ENCODE data around the gene THRAP3. TPM values are rescaled to one million over a fixed set of nuclear protein-coding genes. Genes with fewer than 3 reads are reported as not detected.

Gene THRAP3
- polyA plus RNA-seq, 1 of the 3 experiments (the other 2 are of a cell fraction), result 33.7 TPM

- ChIA-PET CTCF (interaction anchor here (1.2 to 2.4 kb wide), 3 partner anchors 16 to 73 kb away, joined by 3 to 12 read pairs (median 4); partner anchors contain the start of gene TRAPPC3), POLR2A (no interaction called here)
- Histone ChIP-seq H3F3A (replicated peaks; ENCODE audit: insufficient read depth) (peaks cover 10% of the 10 kb centered on the region), H3K4me1 (ENCODE audit: control insufficient read depth in 1 of 2, insufficient read depth in 2 of 2, low read depth in 1 of 2, low read length in 1 of 2) (peaks cover 8 to 9% of the 10 kb centered on the region in 2 experiments; a peak in 2 of 4 replicates), H4K20me1 (ENCODE audit: insufficient read depth) (peaks cover 29% of the 10 kb centered on the region), H3K79me2 (ENCODE audit: insufficient read depth) (peaks cover 34% of the 10 kb centered on the region), H3K36me3 (replicated peaks in 1 of 2; ENCODE audit: control insufficient read depth in 1 of 2, insufficient read depth in 2 of 2, low read length in 1 of 2) (peaks cover 0 to 21% of the 10 kb centered on the region in 2 experiments), H3K9ac (peak overlapping the region; percentile 91; the same call in 1 of the 2 replicates), H3K27me3 (ENCODE audit: insufficient read depth) (no peaks in the 10 kb centered on the region), H3K27ac (ENCODE audit: low read depth in 2 of 2, low read length in 1 of 2) (peak overlapping the region; percentile 91 to 97), H3K9me3 (no peaks in the 10 kb centered on the region), H3K4me3 (ENCODE audit: low read depth in 2 of 2, low read length in 1 of 2) (peak overlapping the region; percentile 69 to 75), H3K9me2 (no peaks in the 10 kb centered on the region), H3K4me2 (peak overlapping the region; percentile 68), H2AFZ (ENCODE audit: low read depth) (peak overlapping the region; percentile 90)
- DNase-seq, result no peak
- TF ChIP-seq TAF1 (IDR thresholded peaks at IDR 0.05; ENCODE audit: borderline replicate concordance, low read depth, low read length), result no peak
- no peak for TF ChIP-seq RXRA (IDR thresholded peaks at IDR 0.05; ENCODE audit: borderline replicate concordance, low read depth)
- no peak for TF ChIP-seq RAD21 (IDR thresholded peaks at IDR 0.05; ENCODE audit: low read length)
- TF ChIP-seq REST (IDR thresholded peaks at IDR 0.05; ENCODE audit: low read depth, low read length), result no peak
- no peak for TF ChIP-seq FOXM1 (IDR thresholded peaks at IDR 0.05; ENCODE audit: low read depth)
- no peak for TF ChIP-seq NFIC (IDR thresholded peaks at IDR 0.05; ENCODE audit: borderline replicate concordance)
- WGBS (ENCODE audit: low lambda C conversion rate), result 92% methylated on average over 32 of the region's 33 CpGs
These were observed 1.5 kb upstream of the THRAP3 start for GRCh38 chr1:36222481-36223380.

GRCh38 chr1:36223381-36223995, 755 bp upstream of the THRAP3 start:
- H2AFZ ChIP-seq (ENCODE audit: low read depth), result peak overlapping the region; percentile 90
- POLR2A ChIA-PET, result interaction anchor here (1.0 to 1.5 kb wide), 4 partner anchors 36 to 129 kb away, joined by 3 to 5 read pairs (median 3); partner anchors contain the start of genes MAP7D1 and TRAPPC3
- H3K9ac ChIP-seq, result peak overlapping the region; percentile 91
- WGBS (ENCODE audit: low lambda C conversion rate), result 7% methylated on average over 16 of the region's 16 CpGs
- H3K4me2 ChIP-seq, result peak overlapping the region; percentile 68
- no peaks in the 10 kb centered on the region for H3K9me2 ChIP-seq
- peaks cover 0 to 26% of the 10 kb centered on the region in 2 experiments for H3K36me3 ChIP-seq (replicated peaks in 1 of 2; ENCODE audit: control insufficient read depth in 1 of 2, insufficient read depth in 2 of 2, low read length in 1 of 2)
- H3K4me3 ChIP-seq (ENCODE audit: low read depth in 2 of 2, low read length in 1 of 2), result peak overlapping the region; percentile 69 to 75
- peak overlapping the region; percentile 91 to 97 for H3K27ac ChIP-seq (ENCODE audit: low read depth in 2 of 2, low read length in 1 of 2)
- no peak for TF ChIP-seq FOXM1 (IDR thresholded peaks at IDR 0.05; ENCODE audit: low read depth)
- no peak for TF ChIP-seq JUND (IDR thresholded peaks at IDR 0.05)
- no peak for TF ChIP-seq TEAD4 (IDR thresholded peaks at IDR 0.05; ENCODE audit: borderline replicate concordance, insufficient read depth)
- peaks cover 37% of the 10 kb centered on the region for H4K20me1 ChIP-seq (ENCODE audit: insufficient read depth)
- CTCF ChIA-PET, result interaction anchor here (0.6 to 2.4 kb wide), 9 partner anchors 10 to 74 kb away, joined by 3 to 12 read pairs (median 4); partner anchors contain the start of genes MAP7D1 and TRAPPC3
- peaks cover 10% of the 10 kb centered on the region for H3F3A ChIP-seq (replicated peaks; ENCODE audit: insufficient read depth)
- H3K27me3 ChIP-seq (ENCODE audit: insufficient read depth), result no peaks in the 10 kb centered on the region
- DNase-seq, result peak; percentile 37
- no peaks in the 10 kb centered on the region for H3K9me3 ChIP-seq
- peaks cover 8 to 9% of the 10 kb centered on the region in 2 experiments; a peak in 2 of 4 replicates for H3K4me1 ChIP-seq (ENCODE audit: control insufficient read depth in 1 of 2, insufficient read depth in 2 of 2, low read depth in 1 of 2, low read length in 1 of 2)
- H3K79me2 ChIP-seq (ENCODE audit: insufficient read depth), result peaks cover 41% of the 10 kb centered on the region
